OCI-LY1 (cell line): ENCODE results near the gene ZNF117.
"Not testable (repeated sequence)": the region's sequence is repeated elsewhere in the genome, so short reads cannot be mapped to it uniquely, and the experiment has no call there.

Source experiments
- H2AFZ ChIP-seq: fragments of 200-600 bp; sonication (generic), shearing (Covaris generic); 2 replicates; pipeline ENCODE4 v1.6.0; 2014; ENCODE audit warnings: antibody characterized with exemption, mild to moderate bottlenecking, low read length
- H3F3A ChIP-seq: fragments of 200-600 bp; sonication (generic), shearing (Covaris generic); 2 replicates; pipeline ENCODE4 v1.6.0; 2014; ENCODE audit warnings: mild to moderate bottlenecking, antibody characterized with exemption, low read length, moderate library complexity; ENCODE audit not compliant: insufficient read depth
- H3K27ac ChIP-seq: fragments of 200-600 bp; sonication (generic); 2 replicates; pipeline ENCODE4 v1.5.1; 2014; ENCODE audit warnings: low read length, mixed run types, mild to moderate bottlenecking, low read depth; ENCODE audit not compliant: poor library complexity, severe bottlenecking
- H3K27me3 ChIP-seq: fragments of 200-600 bp; sonication (generic); 2 replicates; pipeline ENCODE4 v1.6.0; 2014; ENCODE audit warnings: antibody characterized with exemption, mild to moderate bottlenecking, low read length, moderate library complexity; ENCODE audit not compliant: insufficient read depth
- H3K36me3 ChIP-seq: fragments of 200-600 bp; sonication (generic); 2 replicates; pipeline ENCODE4 v1.6.1; 2014; ENCODE audit warnings: mild to moderate bottlenecking, antibody characterized with exemption, low read length, moderate library complexity, mixed read lengths; ENCODE audit not compliant: insufficient read depth
- H3K4me1 ChIP-seq: fragments of 200-600 bp; sonication (generic); 2 replicates; pipeline ENCODE4 v1.5.1; 2014; ENCODE audit warnings: mild to moderate bottlenecking, low read length, moderate library complexity; ENCODE audit not compliant: insufficient read depth, severe bottlenecking
- H3K4me2 ChIP-seq: fragments of 200-600 bp; sonication (generic), shearing (Covaris generic); 2 replicates; pipeline ENCODE4 v1.6.1; 2014; ENCODE audit warnings: low read length
- H3K4me3 ChIP-seq: fragments of 200-600 bp; sonication (generic); 2 replicates; pipeline ENCODE4 v1.5.1; 2014; ENCODE audit warnings: low read length, low read depth, mild to moderate bottlenecking, mixed read lengths; ENCODE audit not compliant: poor library complexity, severe bottlenecking
- H3K79me2 ChIP-seq: fragments of 200-600 bp; shearing (Covaris generic); 2 replicates; pipeline ENCODE4 v1.6.1; 2016; ENCODE audit warnings: mixed run types, low read length, mixed read lengths; ENCODE audit not compliant: insufficient read depth
- H3K9ac ChIP-seq: fragments of 200-600 bp; sonication (generic), shearing (Covaris generic); 2 replicates; pipeline ENCODE4 v1.6.1; 2014; ENCODE audit warnings: mild to moderate bottlenecking, low read length, mixed read lengths
- H3K9me2 ChIP-seq: fragments of 200-600 bp; sonication (generic), shearing (Covaris generic); 2 replicates; pipeline ENCODE4 v1.6.1; 2014; ENCODE audit warnings: low read depth, mild to moderate bottlenecking, low read length, mixed read lengths
- H3K9me3 ChIP-seq: fragments of 200-600 bp; shearing (Covaris generic); 2 replicates; pipeline ENCODE4 v1.6.1; 2014; ENCODE audit warnings: low read length, mixed read lengths
- H4K20me1 ChIP-seq: fragments of 200-600 bp; sonication (generic), shearing (Covaris generic); 2 replicates; pipeline ENCODE4 v1.6.0; 2016; ENCODE audit warnings: mild to moderate bottlenecking, low read length; ENCODE audit not compliant: insufficient read depth

Gene ZNF117

GRCh38 chr7:65034120-65034782 lies 43.4 kb upstream of the ZNF117 start:
- H3K4me2 ChIP-seq, H2AFZ ChIP-seq, H3K9me2 ChIP-seq, H3K9me3 ChIP-seq, H3K27ac ChIP-seq, H3K36me3 ChIP-seq, H3F3A ChIP-seq, H4K20me1 ChIP-seq, H3K27me3 ChIP-seq, H3K9ac ChIP-seq, H3K79me2 ChIP-seq, H3K4me3 ChIP-seq: not testable (repeated sequence)
- peaks cover 14% of the 10 kb centered on the region for H3K4me1 ChIP-seq

- not testable (repeated sequence) for H3K36me3 ChIP-seq, H3K27ac ChIP-seq
Observed at GRCh38 chr7:65033391-65033790, 42.6 kb upstream of the ZNF117 start.

DNA sequence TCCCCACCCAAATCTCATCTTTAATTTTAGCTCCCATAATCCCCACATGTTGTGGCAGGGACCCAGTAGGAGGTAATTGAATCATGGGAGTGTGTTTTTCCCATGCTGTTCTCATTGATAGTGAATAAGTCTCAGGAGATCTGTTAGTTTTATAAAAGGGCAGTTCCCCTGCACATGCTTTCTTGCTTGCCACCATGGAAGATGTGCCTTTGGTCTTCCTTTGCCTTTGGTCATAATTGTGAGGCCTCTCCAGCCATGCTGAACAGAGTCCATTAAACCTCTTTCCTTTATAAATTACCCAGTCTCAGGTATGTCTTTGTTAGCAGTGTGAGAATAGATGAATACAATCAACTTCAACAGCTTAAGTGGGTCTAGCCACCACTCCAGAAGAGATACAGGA lies 34.2 kb upstream of the ZNF117 start:
- H3K9me3 ChIP-seq, H3F3A ChIP-seq, H3K79me2 ChIP-seq, H3K4me2 ChIP-seq, H3K4me1 ChIP-seq, H3K4me3 ChIP-seq, H2AFZ ChIP-seq, H3K9ac ChIP-seq, H4K20me1 ChIP-seq, H3K27ac ChIP-seq, H3K27me3 ChIP-seq, H3K9me2 ChIP-seq, H3K36me3 ChIP-seq: not testable (repeated sequence)

More at GRCh38 chr7:65033391-65033790, 42.6 kb upstream of the ZNF117 start:
- H3K4me1 ChIP-seq, result peaks cover 12% of the 10 kb centered on the region
- not testable (repeated sequence) for H3K27me3 ChIP-seq, H3K4me2 ChIP-seq, H2AFZ ChIP-seq, H3K4me3 ChIP-seq, H3K9me2 ChIP-seq, H3F3A ChIP-seq, H3K9me3 ChIP-seq, H4K20me1 ChIP-seq, H3K79me2 ChIP-seq, H3K9ac ChIP-seq

DNA sequence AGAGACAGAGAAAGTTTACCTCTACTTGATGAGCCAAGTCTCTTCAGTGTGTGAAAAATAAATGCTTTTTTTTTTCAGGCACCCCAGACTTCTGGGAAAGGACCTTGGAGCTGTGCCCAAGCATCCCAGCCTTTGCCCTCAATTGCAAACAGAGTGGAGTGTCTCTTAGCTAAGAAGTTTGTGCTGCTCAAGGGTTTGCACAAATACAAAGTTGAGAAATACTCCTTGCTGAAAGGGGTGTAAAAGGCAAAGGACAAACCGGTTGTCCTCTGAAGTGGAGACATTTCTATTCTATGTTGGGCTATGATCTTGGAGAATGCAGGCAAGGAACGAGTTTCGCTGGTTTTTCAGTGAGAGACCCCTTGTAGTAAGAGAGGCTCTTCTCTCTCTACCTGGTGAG lies 30.1 kb upstream of the ZNF117 start:
- not testable (repeated sequence) for H3K9me2 ChIP-seq, H3K9me3 ChIP-seq, H3K27me3 ChIP-seq, H3K9ac ChIP-seq, H3K79me2 ChIP-seq, H3K4me3 ChIP-seq, H3K36me3 ChIP-seq, H3K27ac ChIP-seq, H2AFZ ChIP-seq, H3K4me2 ChIP-seq, H3K4me1 ChIP-seq, H4K20me1 ChIP-seq, H3F3A ChIP-seq

GRCh38 chr7:65009881-65010280 lies 19.0 kb upstream of the ZNF117 start:
- not testable (repeated sequence) for H2AFZ ChIP-seq, H3K9me3 ChIP-seq, H4K20me1 ChIP-seq, H3K36me3 ChIP-seq, H3K4me3 ChIP-seq, H3K9me2 ChIP-seq, H3K27me3 ChIP-seq, H3K4me2 ChIP-seq, H3F3A ChIP-seq, H3K9ac ChIP-seq, H3K27ac ChIP-seq
- H3K4me1 ChIP-seq, result peaks cover 17% of the 10 kb centered on the region
- H3K79me2 ChIP-seq, result peaks cover 13% of the 10 kb centered on the region

GRCh38 chr7:65009394-65009793 lies 18.6 kb upstream of the ZNF117 start:
- not testable (repeated sequence) for H3K4me2 ChIP-seq, H3F3A ChIP-seq, H3K4me3 ChIP-seq, H3K36me3 ChIP-seq, H3K27ac ChIP-seq, H3K9me2 ChIP-seq, H2AFZ ChIP-seq, H3K9ac ChIP-seq, H3K9me3 ChIP-seq, H4K20me1 ChIP-seq, H3K27me3 ChIP-seq
- H3K4me1 ChIP-seq, result peaks cover 22% of the 10 kb centered on the region
- peaks cover 18% of the 10 kb centered on the region for H3K79me2 ChIP-seq

DNA sequence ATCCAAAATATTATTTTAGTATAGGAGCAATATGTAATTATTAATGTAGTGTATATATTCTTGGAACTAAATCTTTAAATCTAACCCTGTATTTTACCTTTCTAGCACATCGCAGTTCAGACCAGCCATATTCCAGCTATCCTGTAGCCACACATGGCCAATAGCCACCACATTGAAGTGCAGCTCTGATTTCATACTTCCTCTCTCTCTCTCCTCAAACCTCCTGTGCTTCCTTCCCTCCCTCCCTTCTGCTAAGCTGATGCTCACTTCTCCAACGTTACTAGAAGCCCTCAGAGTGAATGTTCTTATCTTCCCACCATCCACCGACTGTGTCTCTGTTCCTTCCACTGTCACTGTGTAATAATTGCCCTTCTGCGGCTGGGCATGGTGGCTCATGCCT lies 16.2 kb upstream of the ZNF117 start:
- not testable (repeated sequence) for H3K9ac ChIP-seq, H3K9me2 ChIP-seq, H3F3A ChIP-seq, H4K20me1 ChIP-seq, H3K27me3 ChIP-seq, H3K9me3 ChIP-seq, H3K27ac ChIP-seq
- H3K36me3 ChIP-seq, result peaks cover 31% of the 10 kb centered on the region
- H3K4me1 ChIP-seq, result peaks cover 22% of the 10 kb centered on the region
- H2AFZ ChIP-seq, result peak overlapping the region; percentile 66
- peaks cover 24% of the 10 kb centered on the region for H3K79me2 ChIP-seq
- H3K4me2 ChIP-seq, result peak overlapping the region; percentile 33
- H3K4me3 ChIP-seq, result peak overlapping the region; percentile 79
